Coronary artery (tissue), 2 donors: ENCODE results near the gene KLC4.
"Not testable (repeated sequence)": the region's sequence is repeated elsewhere in the genome, so short reads cannot be mapped to it uniquely, and the experiment has no call there.

ENCODE experiments used
- DNase-seq: peaks from one replicate; pipeline ENCODE4 v3.0.0-alpha.2; 2017; ENCODE audit warnings: low spot score
- H3K27ac ChIP-seq, 2 donors: fragments of 200-600 bp; sonication (generic); one replicate each; pipeline ENCODE4 v1.5.1; 2016 to 2019
- H3K4me3 ChIP-seq: fragments of 200-600 bp; sonication (generic); 2 replicates; pipeline ENCODE4 v1.5.1; 2016; ENCODE audit warnings: mild to moderate bottlenecking, moderate library complexity
- CTCF ChIP-seq: fragments of 200-600 bp; sonication (generic); IDR thresholded peaks from one replicate; pipeline ENCODE4 v1.5.1; 2019; ENCODE audit warnings: antibody characterized with exemption

The KLC4 gene

GRCh38 chr6:43103253-43103876 lies 43.9 kb downstream of the KLC4 start:
- TF ChIP-seq CTCF, result no peak
- H3K27ac ChIP-seq, result no peak overlapping the region
- no peak for DNase-seq

GRCh38 chr6:43105538-43106222 lies 46.2 kb downstream of the KLC4 start:
- no peak for TF ChIP-seq CTCF
- DNase-seq, result no peak
- Histone ChIP-seq H3K27ac (no peak overlapping the region), H3K4me3 (no peak overlapping the region)

More at GRCh38 chr6:43103253-43103876, 43.9 kb downstream of the KLC4 start:
- H3K4me3 ChIP-seq, result no peak overlapping the region

GRCh38 chr6:43107344-43108062 lies 48.1 kb downstream of the KLC4 start:
- no peak overlapping the region for H3K27ac ChIP-seq
- no peak overlapping the region for H3K4me3 ChIP-seq
- TF ChIP-seq CTCF, result no peak
- DNase-seq, result no peak

GRCh38 chr6:43113431-43114260 lies 54.2 kb downstream of the KLC4 start:
- H3K4me3 ChIP-seq, result no peak overlapping the region
- TF ChIP-seq CTCF, result no peak
- peak overlapping the region in 1 of 2 donors; percentile 15 for H3K27ac ChIP-seq
- no peak for DNase-seq

- DNase-seq, result no peak
- no peak overlapping the region for H3K27ac ChIP-seq
- no peak for TF ChIP-seq CTCF
- no peak overlapping the region for H3K4me3 ChIP-seq
Observed at GRCh38 chr6:43115365-43115764, 55.9 kb downstream of the KLC4 start.

GRCh38 chr6:43117466-43117865 lies 58.0 kb downstream of the KLC4 start:
- H3K4me3 ChIP-seq, H3K27ac ChIP-seq, DNase-seq: not testable (repeated sequence)

GRCh38 chr6:43119482-43119881 lies 60.1 kb downstream of the KLC4 start:
- DNase-seq, result no peak
- Histone ChIP-seq H3K27ac (no peak overlapping the region), H3K4me3 (no peak overlapping the region)
- no peak for TF ChIP-seq CTCF
